GM21423 (cell line): ENCODE results near the gene AQP6.

Experiments
- ATAC-seq: cut with Tn5 transposase; IDR thresholded peaks from one replicate; pipeline ENCODE4 v1.9.1; 2021; ENCODE audit warnings: mild to moderate bottlenecking, moderate library complexity; ENCODE audit not compliant: unreplicated experiment

Gene AQP6

DNA sequence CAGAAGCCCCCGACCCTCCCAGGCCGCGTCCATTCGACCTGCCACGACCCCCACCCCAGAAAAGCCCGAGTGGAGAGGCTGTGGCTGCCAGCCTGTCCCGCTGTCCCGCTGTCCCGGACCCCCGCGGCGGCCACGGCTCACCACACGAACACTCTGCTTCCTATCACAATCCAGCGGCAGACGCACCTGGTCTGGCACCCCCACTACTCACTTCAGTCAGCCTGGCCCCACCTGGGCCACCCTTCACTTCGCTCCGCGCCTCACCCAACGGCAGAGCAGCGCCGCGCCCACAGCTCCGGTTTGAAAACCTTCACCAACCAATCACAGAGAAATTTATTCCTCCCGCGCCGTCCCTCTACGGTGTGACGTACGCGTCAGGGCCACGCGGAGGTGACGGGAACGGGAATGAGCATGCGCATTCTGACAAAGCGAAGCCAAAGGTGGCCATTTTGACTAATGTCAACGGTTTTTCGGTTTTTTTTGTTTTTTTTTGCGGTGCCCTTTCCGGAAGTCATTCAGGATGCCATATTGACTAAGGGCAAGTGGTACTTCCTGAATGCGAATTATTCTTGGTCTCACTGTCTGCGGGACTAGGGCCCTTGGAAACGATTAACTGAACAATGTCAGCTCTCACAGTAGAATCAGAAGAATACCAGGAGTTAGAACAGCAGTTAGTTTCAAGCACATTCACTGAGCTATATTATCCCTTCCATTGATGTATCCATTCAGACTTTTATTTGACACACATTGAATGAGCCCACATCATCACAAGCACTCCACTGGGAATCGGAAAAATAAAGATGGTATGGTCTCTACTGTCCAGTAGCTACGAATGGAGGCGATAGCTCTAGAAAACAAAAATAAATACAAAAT is 52.7 kb downstream of the AQP6 start, which contains the start of gene RACGAP1:
RACGAP1 (minus strand) TSS at position 308 of the 873 bp plus-strand sequence. CDS start 8,779 bp downstream, outside the sequence.
- peak; percentile 98 for ATAC-seq

- no peak for ATAC-seq
These were observed 53.9 kb downstream of the AQP6 start for GRCh38 chr12:50026691-50027090.
